HG02571 (cell line): ENCODE data around the gene FTL.

Source experiments
- ATAC-seq: cut with Tn5 transposase; IDR thresholded peaks from one replicate; pipeline ENCODE4 v1.9.1; 2021; ENCODE audit warnings: mild to moderate bottlenecking, moderate library complexity; ENCODE audit not compliant: unreplicated experiment

Gene FTL

GRCh38 chr19:48964205-48965039 lies 687 bp upstream of the FTL start:
- ATAC-seq = no peak

- ATAC-seq = peak; percentile 12
Measured at GRCh38 chr19:48965806-48966540, 864 bp downstream of the FTL start.

- no peak for ATAC-seq
Measured at GRCh38 chr19:48966541-48967345, 1.6 kb downstream of the FTL start.

GRCh38 chr19:48967346-48968178 lies 2.5 kb downstream of the FTL start:
- no peak for ATAC-seq

GRCh38 chr19:48968179-48968661 lies 3.1 kb downstream of the FTL start:
- ATAC-seq = no peak

- ATAC-seq = no peak
Measured at GRCh38 chr19:48968813-48969218, 3.7 kb downstream of the FTL start.

- no peak for ATAC-seq
Measured at GRCh38 chr19:48969276-48970138, 4.4 kb downstream of the FTL start.

- ATAC-seq = no peak
Measured at GRCh38 chr19:48970139-48970766, 5.1 kb downstream of the FTL start.

- no peak for ATAC-seq
Measured at GRCh38 chr19:48970923-48971395, 5.8 kb downstream of the FTL start.

GRCh38 chr19:48975947-48976847 lies 11.1 kb downstream of the FTL start:
- no peak for ATAC-seq

GRCh38 chr19:48977061-48977460 lies 12.0 kb downstream of the FTL start:
- ATAC-seq = no peak

- no peak for ATAC-seq
Measured at GRCh38 chr19:48982280-48982679, 17.2 kb downstream of the FTL start.

- no peak for ATAC-seq
Measured at GRCh38 chr19:48985711-48986110, 20.6 kb downstream of the FTL start.

- ATAC-seq = no peak
Measured at GRCh38 chr19:48986211-48986610, 21.1 kb downstream of the FTL start.

- ATAC-seq = no peak
Measured at GRCh38 chr19:48987323-48987722, 22.2 kb downstream of the FTL start.

GRCh38 chr19:48988286-48988685 lies 23.2 kb downstream of the FTL start:
- no peak for ATAC-seq

- ATAC-seq = no peak
Measured at GRCh38 chr19:48988860-48989259, 23.8 kb downstream of the FTL start.
